GM18498 (cell line): Measurements from ENCODE around the gene ACTN1.

Experiments
- ATAC-seq: cut with Tn5 transposase; IDR thresholded peaks from one replicate; pipeline ENCODE4 v1.9.1; 2021; ENCODE audit warnings: mild to moderate bottlenecking, moderate library complexity; ENCODE audit not compliant: unreplicated experiment

ACTN1 gene

GRCh38 chr14:68937471-68938270, 41.4 kb downstream of the ACTN1 start:
- no peak for ATAC-seq

DNA sequence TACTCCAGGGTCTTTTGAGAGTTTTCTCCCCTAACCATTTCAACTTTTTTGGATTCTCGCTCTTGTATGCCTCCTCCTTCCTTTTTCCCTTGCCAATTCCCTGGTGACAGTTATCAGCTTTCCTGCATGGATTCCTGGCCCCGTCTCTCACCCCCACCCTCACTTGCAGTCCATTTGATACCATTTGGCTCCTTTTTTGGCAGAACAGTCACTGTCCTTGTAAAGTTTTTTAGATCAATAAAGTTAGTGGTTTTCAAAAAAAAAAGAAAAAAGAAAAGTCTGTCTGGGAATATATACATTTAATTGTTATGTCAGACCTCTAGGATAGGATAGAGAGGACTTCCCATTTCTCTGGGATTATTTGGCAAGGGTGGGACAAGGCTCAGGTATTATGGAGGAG, 42.1 kb downstream of the ACTN1 start:
- no peak for ATAC-seq

DNA sequence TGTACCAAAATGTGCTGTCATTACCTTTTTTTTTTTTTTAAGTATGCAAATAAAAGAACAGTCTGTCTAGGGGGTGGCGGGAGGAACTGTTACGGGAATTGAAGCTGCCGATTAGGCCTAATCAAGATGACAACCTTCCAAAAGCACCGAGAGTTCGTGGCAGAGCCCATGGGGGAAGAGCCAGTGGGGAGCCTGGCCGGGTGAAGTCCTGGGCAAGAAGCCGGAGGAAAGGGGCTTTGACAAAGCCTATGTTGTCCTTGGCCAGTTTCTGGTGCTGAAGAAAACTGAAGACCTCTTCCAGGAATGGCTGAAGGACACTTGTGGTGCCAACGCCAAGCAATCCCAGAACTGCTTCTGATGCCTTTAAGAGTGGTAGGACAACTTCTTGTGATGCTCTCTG, 42.6 kb downstream of the ACTN1 start:
- no peak for ATAC-seq

DNA sequence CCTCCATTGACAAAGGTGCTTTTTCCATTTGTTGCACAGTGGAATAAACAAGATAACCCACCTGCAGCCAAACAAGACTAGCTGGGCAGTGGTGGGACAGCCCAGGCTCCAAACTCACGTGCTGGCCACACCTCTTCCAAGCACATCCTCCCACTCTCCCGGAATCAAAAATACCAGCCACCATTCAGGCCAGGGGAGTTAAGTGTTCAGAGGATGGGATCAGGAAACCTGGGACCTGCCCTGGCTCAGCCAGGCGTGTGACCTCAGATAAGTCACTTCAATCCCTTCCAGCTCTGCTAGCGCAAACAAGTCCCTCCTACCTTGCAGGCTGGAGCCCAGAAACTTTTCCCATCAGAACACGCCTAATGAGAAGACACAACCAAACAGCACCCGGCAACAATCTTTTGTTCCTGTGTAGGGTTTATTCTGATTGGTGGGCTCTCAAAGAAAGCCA, 43.3 kb downstream of the ACTN1 start:
- ATAC-seq, result no peak

DNA sequence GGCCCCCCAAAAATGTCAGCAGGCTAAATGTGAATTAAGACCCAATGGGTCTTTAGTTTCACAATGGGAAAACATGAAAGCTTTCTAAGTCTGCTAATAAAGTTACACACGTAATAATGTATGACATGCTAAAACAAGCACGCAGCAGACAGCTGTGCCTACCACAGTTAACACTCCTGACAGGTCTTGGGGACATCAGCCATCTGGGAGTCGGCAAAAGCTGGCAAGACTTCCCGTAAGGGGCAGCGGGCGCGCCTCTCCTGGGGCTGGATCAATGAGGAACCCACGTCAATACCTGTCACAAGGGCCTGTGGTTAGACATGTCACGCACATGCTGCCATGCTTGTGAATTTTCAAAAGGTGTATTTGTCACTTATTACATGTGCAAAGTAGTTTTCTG, 45.0 kb downstream of the ACTN1 start:
- ATAC-seq, result no peak

GRCh38 chr14:68932686-68933085, 46.4 kb downstream of the ACTN1 start:
- ATAC-seq, result no peak

GRCh38 chr14:68932231-68932630, 46.9 kb downstream of the ACTN1 start:
- ATAC-seq, result no peak

DNA sequence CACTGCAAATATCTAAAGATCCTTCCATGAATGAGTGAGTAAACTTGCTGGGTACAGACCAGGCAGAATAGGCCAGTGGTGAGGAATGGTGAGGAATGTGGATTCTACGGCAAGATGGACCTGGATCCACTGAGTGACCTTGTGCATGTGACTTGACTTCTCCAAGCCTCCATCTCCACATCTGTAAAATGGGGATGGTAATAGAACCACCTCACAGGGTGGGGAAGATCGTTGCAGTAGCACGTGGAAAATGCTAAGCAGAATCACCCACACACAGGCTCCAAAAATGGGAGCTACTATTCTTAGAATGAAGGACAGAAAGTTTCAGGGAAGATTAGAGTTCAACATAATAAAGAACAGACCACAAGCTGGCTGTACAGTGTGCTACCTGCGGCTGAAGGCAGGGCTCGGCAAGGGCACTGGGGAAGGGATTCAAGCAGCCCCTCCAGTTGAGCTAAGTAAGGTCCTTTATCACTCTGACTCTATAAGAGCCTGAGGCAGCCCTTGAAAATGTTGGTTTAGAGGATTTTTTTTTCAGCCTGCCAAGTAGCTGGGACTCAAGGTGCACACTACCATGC, 47.5 kb downstream of the ACTN1 start:
- no peak for ATAC-seq

DNA sequence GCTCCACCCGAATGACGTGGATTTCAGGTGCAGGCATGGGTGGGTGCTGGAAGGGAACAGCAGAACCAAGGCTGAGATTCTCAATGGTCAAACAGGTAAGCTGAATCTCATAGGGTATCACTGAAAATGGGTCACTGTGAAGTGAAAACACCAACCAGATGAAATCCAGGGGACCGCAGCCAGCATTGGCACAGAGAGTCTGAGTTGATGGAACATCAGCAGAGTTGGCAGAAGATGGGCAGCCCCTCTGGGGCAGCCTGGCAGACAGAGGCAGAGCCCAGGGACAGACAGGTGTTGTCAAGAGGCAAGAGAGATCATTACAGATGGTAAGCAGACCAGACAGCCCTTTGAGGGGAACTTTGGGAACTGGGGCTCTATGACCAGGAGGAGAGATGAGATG, 48.0 kb downstream of the ACTN1 start:
- no peak for ATAC-seq

- ATAC-seq, result no peak
Measured at GRCh38 chr14:68929623-68930307, 49.3 kb downstream of the ACTN1 start.

- ATAC-seq, result no peak
Measured at GRCh38 chr14:68928770-68929550, 50.1 kb downstream of the ACTN1 start.

GRCh38 chr14:68927956-68928675, 51.0 kb downstream of the ACTN1 start:
- ATAC-seq, result no peak

DNA sequence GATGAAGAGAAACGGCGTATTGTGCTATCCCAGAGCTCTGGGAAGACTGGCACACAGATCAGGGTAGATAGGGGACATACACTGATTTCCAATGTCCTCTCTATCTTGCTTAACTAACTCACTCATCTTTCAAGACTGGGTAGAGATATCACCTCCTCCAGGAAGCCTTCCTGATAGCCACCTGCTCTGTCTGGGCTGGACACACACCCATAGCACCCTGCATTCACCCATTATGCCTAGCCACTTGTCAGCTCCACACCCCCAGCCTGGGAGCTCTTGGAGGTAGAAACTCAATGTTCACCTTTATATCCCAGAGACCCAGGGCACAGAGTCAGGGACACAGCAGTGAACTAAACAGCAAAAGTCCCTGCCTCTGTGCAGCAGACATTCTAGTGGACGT, 52.0 kb downstream of the ACTN1 start:
- ATAC-seq, result no peak

DNA sequence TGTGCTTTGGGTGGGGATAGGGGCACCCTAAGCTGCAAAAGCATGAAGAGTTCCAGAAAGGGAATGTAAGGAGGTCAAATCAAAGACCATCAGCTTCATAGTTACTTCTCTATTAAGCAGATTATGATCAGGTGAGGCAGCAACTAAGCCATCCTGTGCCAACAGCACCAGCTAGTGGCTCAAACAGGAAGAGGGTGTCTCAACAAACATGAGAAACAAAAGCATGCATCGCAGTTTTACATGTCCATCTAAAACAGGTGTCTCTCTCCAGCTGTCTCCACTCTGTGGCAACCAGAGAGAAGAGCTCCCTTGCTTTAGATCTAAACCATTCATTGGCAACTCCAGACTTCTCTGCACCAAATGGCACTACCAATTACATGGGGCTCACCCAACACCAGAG, 52.9 kb downstream of the ACTN1 start:
- no peak for ATAC-seq

- ATAC-seq, result no peak
Measured at GRCh38 chr14:68925373-68925772, 53.7 kb downstream of the ACTN1 start.

DNA sequence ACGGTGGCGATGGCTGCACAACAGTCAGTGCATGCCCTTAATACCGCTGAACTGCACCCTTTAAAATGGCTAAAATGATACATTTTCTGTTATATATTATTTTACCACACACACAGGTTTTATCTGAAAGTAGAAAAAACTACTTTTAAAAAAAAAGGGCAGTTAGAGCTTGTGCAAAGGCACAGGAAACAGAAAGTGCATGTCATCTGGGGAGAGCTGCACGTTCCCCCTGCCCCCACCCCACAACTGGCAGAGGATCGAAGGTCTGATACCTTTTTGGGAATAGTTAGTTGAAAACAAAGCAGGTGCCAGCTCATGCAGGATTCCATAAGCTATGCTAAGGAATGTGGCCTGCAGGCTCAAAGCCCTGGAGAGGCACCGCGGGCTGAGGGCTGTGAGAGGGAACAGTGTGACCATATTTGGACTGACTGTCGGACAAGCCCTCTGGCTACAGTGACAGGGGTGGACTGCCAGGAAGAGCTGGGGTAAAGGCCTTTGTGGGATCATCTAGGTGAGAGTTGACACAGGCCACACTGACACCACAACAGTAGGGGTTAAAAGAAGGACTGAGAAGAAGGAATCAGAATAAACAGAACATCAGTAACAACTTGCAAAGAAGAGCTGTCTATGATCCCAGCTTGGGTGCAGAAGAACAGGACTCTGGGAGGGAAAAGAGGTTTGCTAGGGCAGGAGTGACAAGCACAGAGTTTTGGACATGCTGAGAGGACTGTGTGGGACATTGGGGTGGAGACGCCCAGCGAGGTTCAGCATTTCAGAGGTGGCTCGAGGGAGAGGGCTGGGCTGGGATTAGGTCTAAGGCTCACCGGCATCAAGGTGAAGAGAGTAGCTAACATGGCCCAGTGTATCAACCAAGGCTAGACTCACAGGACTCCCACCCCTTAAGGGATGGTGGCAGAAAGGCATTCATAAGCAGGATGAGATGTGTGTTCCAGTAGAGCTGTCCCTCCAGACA, 54.6 kb downstream of the ACTN1 start:
- no peak for ATAC-seq

- ATAC-seq, result no peak
Measured at GRCh38 chr14:68922886-68923285, 56.2 kb downstream of the ACTN1 start.

DNA sequence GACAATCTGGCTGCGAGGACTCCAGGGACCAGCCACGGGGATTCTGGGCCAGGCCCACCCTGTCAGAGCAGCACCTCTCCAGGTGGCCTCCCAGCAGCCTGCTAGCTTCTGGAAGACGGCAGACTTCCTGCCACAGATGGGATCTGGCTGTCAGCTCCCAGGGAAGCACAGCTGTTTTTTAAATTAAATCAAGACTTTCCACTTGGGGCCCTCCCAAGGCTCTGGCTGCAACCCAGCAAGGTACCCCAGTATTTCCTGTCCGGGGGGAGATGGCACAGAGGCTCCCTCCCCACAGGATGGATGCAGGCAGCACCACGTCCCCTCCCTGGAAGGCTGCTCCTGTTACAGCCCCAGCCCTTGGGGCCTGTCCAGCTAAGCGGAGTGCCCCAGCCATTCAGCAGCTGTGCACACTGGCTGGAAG, 56.9 kb downstream of the ACTN1 start:
- no peak for ATAC-seq

- ATAC-seq, result no peak
Measured at GRCh38 chr14:68921666-68922065, 57.4 kb downstream of the ACTN1 start.
